H9 (cell line): ENCODE results near the gene CCDC69. TPM values are rescaled to one million over a fixed set of nuclear protein-coding genes. Genes with fewer than 3 reads are reported as not detected.

Experiments used
- DNase-seq: peaks from one replicate; pipeline ENCODE4 v3.0.0-alpha.2; 2017
- H2AFZ ChIP-seq: one replicate; pipeline ENCODE4 v1.6.1; 2013; ENCODE audit warnings: mild to moderate bottlenecking, low read length, control low read depth, moderate library complexity
- H2AK5ac ChIP-seq: 2 replicates; pipeline ENCODE4 v1.6.1; 2013; ENCODE audit warnings: low read length, control low read depth, mixed read lengths; ENCODE audit not compliant: insufficient read length
- H2BK120ac ChIP-seq: one replicate; pipeline ENCODE4 v1.6.1; 2013; ENCODE audit warnings: low read depth, mild to moderate bottlenecking, low read length, control low read depth, inconsistent platforms; ENCODE audit not compliant: poor library complexity, severe bottlenecking
- H2BK12ac ChIP-seq: 2 replicates; pipeline ENCODE4 v1.6.1; 2013; ENCODE audit warnings: low read length, control low read depth, mixed read lengths, low read depth; ENCODE audit not compliant: insufficient read length
- H2BK15ac ChIP-seq: 2 replicates; pipeline ENCODE4 v1.6.1; 2013; ENCODE audit warnings: low read depth, low read length, control low read depth
- H2BK20ac ChIP-seq: one replicate; pipeline ENCODE4 v1.6.1; 2013; ENCODE audit warnings: low read depth, mild to moderate bottlenecking, low read length, control low read depth, inconsistent platforms; ENCODE audit not compliant: poor library complexity, severe bottlenecking
- H2BK5ac ChIP-seq: 2 replicates; pipeline ENCODE4 v1.6.1; 2013; ENCODE audit warnings: low read length, control low read depth, mixed read lengths; ENCODE audit not compliant: insufficient read length
- H3K14ac ChIP-seq: 2 replicates; pipeline ENCODE4 v1.6.1; 2013; ENCODE audit warnings: low read length, control low read depth; ENCODE audit not compliant: insufficient read depth
- H3K18ac ChIP-seq: 2 replicates; pipeline ENCODE4 v1.6.1; 2013; ENCODE audit warnings: low read depth, mild to moderate bottlenecking, mixed read lengths, low read length, control low read depth; ENCODE audit not compliant: insufficient read length
- H3K23ac ChIP-seq: 2 replicates; pipeline ENCODE4 v1.6.1; 2013; ENCODE audit warnings: low read length, control low read depth, mixed read lengths, low read depth; ENCODE audit not compliant: insufficient read length
- H3K23me2 ChIP-seq: 2 replicates; pipeline ENCODE4 v1.6.1; 2013; ENCODE audit warnings: low read depth, mild to moderate bottlenecking, mixed read lengths, low read length, control low read depth; ENCODE audit not compliant: insufficient read length, poor library complexity, severe bottlenecking
- H3K27ac ChIP-seq: 2 replicates; pipeline ENCODE4 v1.5.1; 2013; ENCODE audit warnings: low read length, control low read depth, mixed read lengths, low read depth; ENCODE audit not compliant: insufficient read length
- H3K27me3 ChIP-seq: 2 replicates; pipeline ENCODE4 v1.6.1; 2013; ENCODE audit warnings: low read length, control low read depth, inconsistent platforms; ENCODE audit not compliant: insufficient read depth
- H3K4ac ChIP-seq: 2 replicates; pipeline ENCODE4 v1.6.1; 2013; ENCODE audit warnings: low read depth, mild to moderate bottlenecking, control low read depth, inconsistent platforms, low read length, moderate library complexity
- H3K4me1 ChIP-seq: 2 replicates; pipeline ENCODE4 v1.6.1; 2013; ENCODE audit warnings: low read length, control low read depth, inconsistent platforms; ENCODE audit not compliant: insufficient read depth
- H3K4me2 ChIP-seq: 2 replicates; pipeline ENCODE4 v1.6.1; 2013; ENCODE audit warnings: low read length, control low read depth, mixed read lengths; ENCODE audit not compliant: insufficient read length, insufficient read depth
- H3K56ac ChIP-seq: 2 replicates; pipeline ENCODE4 v1.6.1; 2013; ENCODE audit warnings: low read depth, mild to moderate bottlenecking, mixed read lengths, low read length, control low read depth; ENCODE audit not compliant: insufficient read length
- H3K79me1 ChIP-seq: 2 replicates; pipeline ENCODE4 v1.6.1; 2013; ENCODE audit warnings: low read depth, mild to moderate bottlenecking, moderate library complexity, low read length, control low read depth, inconsistent platforms; ENCODE audit not compliant: insufficient read depth, poor library complexity, severe bottlenecking
- H3K79me2 ChIP-seq: 2 replicates; pipeline ENCODE4 v1.6.1; 2013; ENCODE audit warnings: low read length, control low read depth, inconsistent platforms; ENCODE audit not compliant: insufficient read depth
- H3K9ac ChIP-seq: 2 replicates; pipeline ENCODE4 v1.6.1; 2013; ENCODE audit warnings: low read length, control low read depth, mixed read lengths; ENCODE audit not compliant: insufficient read length; ENCODE audit errors: extremely low read depth
- H3K9me3 ChIP-seq: one replicate; pipeline ENCODE4 v1.6.1; 2013; ENCODE audit warnings: low read depth, low read length, inconsistent platforms; ENCODE audit not compliant: control insufficient read depth
- H3T11ph ChIP-seq: one replicate; pipeline ENCODE4 v1.6.1; 2013; ENCODE audit warnings: mild to moderate bottlenecking, low read length, control low read depth, inconsistent platforms
- H4K20me1 ChIP-seq: one replicate; pipeline ENCODE4 v1.6.1; 2013; ENCODE audit not compliant: control insufficient read depth, insufficient read length, insufficient read depth
- H4K5ac ChIP-seq: 2 replicates; pipeline ENCODE4 v1.6.1; 2013; ENCODE audit warnings: low read depth, mild to moderate bottlenecking, mixed read lengths, low read length, control low read depth; ENCODE audit not compliant: insufficient read length
- H4K8ac ChIP-seq: replicated peaks from 2 replicates; pipeline ENCODE4 v1.6.1; 2013; ENCODE audit warnings: low read length, control low read depth, mixed read lengths, low read depth; ENCODE audit not compliant: insufficient read length
- H4K91ac ChIP-seq: 2 replicates; pipeline ENCODE4 v1.6.1; 2013; ENCODE audit warnings: low read depth, mild to moderate bottlenecking, moderate library complexity, mixed read lengths, low read length, control low read depth; ENCODE audit not compliant: insufficient read length
- H3K27ac Mint-ChIP-seq, 3 experiments: 2 replicates in 2 of 3; 3 replicates in 1 of 3; pipeline ENCODE4 v1.8.0; 2020 to 2021; ENCODE audit warnings: mixed read lengths in 3 of 3, mild to moderate bottlenecking in 1 of 3, moderate library complexity in 1 of 3
- H3K27me3 Mint-ChIP-seq: 2 replicates; pipeline ENCODE4 v1.8.0; 2021; ENCODE audit warnings: low read depth, mild to moderate bottlenecking, moderate library complexity, mixed read lengths
- H3K36me3 Mint-ChIP-seq, 3 experiments: 2 replicates in 2 of 3; 3 replicates in 1 of 3; pipeline ENCODE4 v1.8.0; 2020 to 2021; ENCODE audit warnings: low read depth in 3 of 3, mixed read lengths in 3 of 3; ENCODE audit not compliant: insufficient read depth in 1 of 3
- H3K4me1 Mint-ChIP-seq, 2 experiments: 2 replicates each; pipeline ENCODE4 v1.8.0; 2020; ENCODE audit warnings: mixed read lengths in 2 of 2
- H3K4me3 Mint-ChIP-seq, 2 experiments: 2 replicates in 1 of 2; 3 replicates in 1 of 2; pipeline ENCODE4 v1.8.0; 2020 to 2021; ENCODE audit warnings: mild to moderate bottlenecking in 2 of 2, mixed read lengths in 2 of 2, moderate library complexity in 1 of 2
- H3K9me3 Mint-ChIP-seq, 2 experiments: 2 replicates in 1 of 2; 3 replicates in 1 of 2; pipeline ENCODE4 v1.8.0; 2020; ENCODE audit warnings: mild to moderate bottlenecking in 2 of 2, mixed read lengths in 2 of 2, moderate library complexity in 1 of 2
- WGBS: extraction: QIAGEN DNeasy Blood & Tissue Kit; methylation state at CpG from one replicate; pipeline ENCODE4 v1.1.7; 2013; ENCODE audit warnings: missing lambda C conversion rate, low lambda C conversion rate, mixed read lengths; ENCODE audit not compliant: insufficient read length; ENCODE audit errors: extremely low coverage; 5-methylcytosine and 5-hydroxymethylcytosine counted together
- total RNA-seq: library from RNA; stranded (reverse); gene quantifications from 2 replicates; pipeline ENCODE4 v1.2.1, GENCODE V29; 2021
- TF ChIP-seq, protein P1 (sequence below): fragments of 200-600 bp; sonication (generic); conservative IDR thresholded peaks from 3 replicates; pipeline ENCODE4 v1.8.0; 2021; ENCODE audit warnings: antibody characterized with exemption, mild to moderate bottlenecking

CCDC69 gene
- total RNA-seq, 1 experiment from 2014 or later: 5.3 TPM

DNA sequence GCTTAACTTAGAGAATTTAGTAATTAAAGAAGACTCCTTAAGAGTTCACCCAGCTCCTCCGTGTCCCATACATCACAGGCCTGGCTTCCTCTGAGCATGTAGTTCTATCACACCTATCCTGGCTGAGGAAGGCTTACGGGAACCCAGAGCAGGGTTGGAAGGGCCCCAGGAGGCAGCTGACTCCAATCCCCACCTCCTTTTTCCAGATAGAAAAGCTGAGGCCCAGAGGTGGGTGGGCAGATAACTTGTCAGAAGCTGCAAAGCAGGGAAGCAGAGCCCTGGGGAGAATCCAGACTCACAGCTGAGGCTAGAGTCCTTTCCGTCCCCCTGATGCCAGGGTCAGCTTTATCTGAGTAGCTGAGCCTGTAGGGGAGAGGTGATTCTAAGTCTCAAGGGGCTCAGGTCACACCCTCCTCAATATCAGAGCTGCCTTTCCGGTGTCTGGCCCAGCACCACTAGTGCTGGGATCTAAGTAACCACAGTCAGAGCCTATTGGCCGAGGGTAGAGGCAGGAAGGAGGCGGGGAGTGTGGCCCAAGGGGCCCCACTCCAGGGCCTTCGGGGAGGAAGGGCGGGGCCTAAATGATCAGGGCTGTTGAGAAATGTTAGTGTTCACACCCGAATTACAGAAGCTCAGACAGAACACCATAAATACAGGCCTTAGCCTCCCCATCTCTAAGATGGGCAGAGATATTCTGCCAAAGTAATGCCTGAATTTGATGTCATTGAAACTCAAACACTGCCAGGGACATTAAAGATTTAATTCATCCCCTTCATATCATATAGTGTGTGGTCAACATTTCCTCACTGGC lies 9.9 kb downstream of the CCDC69 start:
- H3K18ac ChIP-seq: no peak overlapping the region
- H3K27me3 ChIP-seq: no peaks in the 10 kb centered on the region
- H3K4ac ChIP-seq: no peak overlapping the region
- TF ChIP-seq, protein P1, sequence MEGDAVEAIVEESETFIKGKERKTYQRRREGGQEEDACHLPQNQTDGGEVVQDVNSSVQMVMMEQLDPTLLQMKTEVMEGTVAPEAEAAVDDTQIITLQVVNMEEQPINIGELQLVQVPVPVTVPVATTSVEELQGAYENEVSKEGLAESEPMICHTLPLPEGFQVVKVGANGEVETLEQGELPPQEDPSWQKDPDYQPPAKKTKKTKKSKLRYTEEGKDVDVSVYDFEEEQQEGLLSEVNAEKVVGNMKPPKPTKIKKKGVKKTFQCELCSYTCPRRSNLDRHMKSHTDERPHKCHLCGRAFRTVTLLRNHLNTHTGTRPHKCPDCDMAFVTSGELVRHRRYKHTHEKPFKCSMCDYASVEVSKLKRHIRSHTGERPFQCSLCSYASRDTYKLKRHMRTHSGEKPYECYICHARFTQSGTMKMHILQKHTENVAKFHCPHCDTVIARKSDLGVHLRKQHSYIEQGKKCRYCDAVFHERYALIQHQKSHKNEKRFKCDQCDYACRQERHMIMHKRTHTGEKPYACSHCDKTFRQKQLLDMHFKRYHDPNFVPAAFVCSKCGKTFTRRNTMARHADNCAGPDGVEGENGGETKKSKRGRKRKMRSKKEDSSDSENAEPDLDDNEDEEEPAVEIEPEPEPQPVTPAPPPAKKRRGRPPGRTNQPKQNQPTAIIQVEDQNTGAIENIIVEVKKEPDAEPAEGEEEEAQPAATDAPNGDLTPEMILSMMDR: no peak
- H3K4me2 ChIP-seq: no peak overlapping the region
- no peak overlapping the region for H3K56ac ChIP-seq
- H4K91ac ChIP-seq: no peak overlapping the region
- no peak overlapping the region for H4K8ac ChIP-seq
- H3K9ac ChIP-seq: no peak overlapping the region
- no peak overlapping the region for H3K27ac ChIP-seq
- no peak overlapping the region for H2AFZ ChIP-seq
- Mint-ChIP-seq H3K27ac (no peak overlapping the region), H3K4me3 (no peak overlapping the region), H3K9me3 (no peaks in the 10 kb centered on the region), H3K4me1 (peaks cover 7 to 11% of the 10 kb centered on the region in 2 experiments; a peak in 3 of 4 replicates), H3K27me3 (peaks cover 1% of the 10 kb centered on the region; the same call in 1 of the 2 replicates), H3K36me3 (no peaks in the 10 kb centered on the region; a peak in 1 of 7 replicates)
- no peak overlapping the region for H2BK20ac ChIP-seq
- no peaks in the 10 kb centered on the region for H3K23me2 ChIP-seq
- no peak overlapping the region for H2BK5ac ChIP-seq
- H3K9me3 ChIP-seq: no peaks in the 10 kb centered on the region
- H2BK15ac ChIP-seq: no peak overlapping the region
- H3T11ph ChIP-seq: no peak overlapping the region
- no peaks in the 10 kb centered on the region for H3K79me2 ChIP-seq
- no peak overlapping the region for H4K5ac ChIP-seq
- H3K23ac ChIP-seq: no peak overlapping the region
- H4K20me1 ChIP-seq: no peaks in the 10 kb centered on the region
- H3K4me1 ChIP-seq: peaks cover 2% of the 10 kb centered on the region; the same call in 1 of the 2 replicates
- H3K14ac ChIP-seq: no peak overlapping the region
- no peak overlapping the region for H2BK12ac ChIP-seq
- no peaks in the 10 kb centered on the region for H3K79me1 ChIP-seq
- WGBS: no CpG with 5 or more reads among the region's 9 CpGs
- DNase-seq: peak; percentile 79
- H2BK120ac ChIP-seq: no peak overlapping the region
- H2AK5ac ChIP-seq: no peak overlapping the region
